ENCODE data around the gene YEATS2.
"Not testable (repeated sequence)": the region's sequence is repeated elsewhere in the genome, so short reads cannot be mapped to it uniquely, and the experiment has no call there.

Gene YEATS2

GRCh38 chr3:183697610-183698317 is at the start of gene YEATS2:
TSS of gene YEATS2 (plus strand) at chr3:183697797. CDS start at chr3:183715163, 17,366 bp downstream.
- peak; percentile 75 for DNase-seq

- peak; percentile 59 for DNase-seq
These were observed 47.0 kb upstream of the YEATS2 start for GRCh38 chr3:183650554-183650953.

- DNase-seq: no peak
These were observed 44.2 kb upstream of the YEATS2 start for GRCh38 chr3:183653209-183654064.

GRCh38 chr3:183654727-183655126 is 42.9 kb upstream of the YEATS2 start:
- no peak for DNase-seq

- DNase-seq: no peak
These were observed 35.5 kb upstream of the YEATS2 start for GRCh38 chr3:183662099-183662498.

- DNase-seq: peak; percentile 92
These were observed 32.6 kb upstream of the YEATS2 start for GRCh38 chr3:183664913-183665381.

GRCh38 chr3:183680061-183680460 is 17.5 kb upstream of the YEATS2 start:
- no peak for DNase-seq

GRCh38 chr3:183687705-183688104 is 9.9 kb upstream of the YEATS2 start:
- no peak for DNase-seq

- DNase-seq: no peak
These were observed 8.7 kb upstream of the YEATS2 start for GRCh38 chr3:183688874-183689273.

- not testable (repeated sequence) for DNase-seq
These were observed 8.0 kb upstream of the YEATS2 start for GRCh38 chr3:183689621-183690020.

- no peak for DNase-seq
These were observed 7.1 kb upstream of the YEATS2 start for GRCh38 chr3:183690402-183690995.

- DNase-seq: no peak
These were observed 5.2 kb upstream of the YEATS2 start for GRCh38 chr3:183692436-183692835.

- no peak for DNase-seq
These were observed 1.8 kb upstream of the YEATS2 start for GRCh38 chr3:183695569-183696364.

GRCh38 chr3:183697123-183697609 is 431 bp upstream of the YEATS2 start:
- DNase-seq: no peak

- peak; percentile 40 for DNase-seq
These were observed 738 bp downstream of the YEATS2 start for GRCh38 chr3:183698318-183698751.

- peak; percentile 37 for DNase-seq
These were observed 1.2 kb downstream of the YEATS2 start for GRCh38 chr3:183698756-183699155.

- DNase-seq: peak; percentile 39
These were observed 1.8 kb downstream of the YEATS2 start for GRCh38 chr3:183699238-183699947.

GRCh38 chr3:183701744-183702143 is 4.1 kb downstream of the YEATS2 start:
- no peak for DNase-seq

- not testable (repeated sequence) for DNase-seq
These were observed 6.3 kb downstream of the YEATS2 start for GRCh38 chr3:183703892-183704291.

GRCh38 chr3:183710231-183710630 is 12.6 kb downstream of the YEATS2 start:
- DNase-seq: no peak

- no peak for DNase-seq
These were observed 13.9 kb downstream of the YEATS2 start for GRCh38 chr3:183711516-183711915.

GRCh38 chr3:183714622-183715021 is 17.0 kb downstream of the YEATS2 start:
- no peak for DNase-seq

Data from EL (cell line).